HG03558 (cell line): ENCODE results near the gene DMD.
"Not testable (repeated sequence)": the region's sequence is repeated elsewhere in the genome, so short reads cannot be mapped to it uniquely, and the experiment has no call there.

Experiments
- ATAC-seq: cut with Tn5 transposase; IDR thresholded peaks from one replicate; pipeline ENCODE4 v1.9.1; 2021; ENCODE audit warnings: moderate number of reproducible peaks; ENCODE audit not compliant: unreplicated experiment; ENCODE audit errors: extremely low read depth

DMD gene

DNA sequence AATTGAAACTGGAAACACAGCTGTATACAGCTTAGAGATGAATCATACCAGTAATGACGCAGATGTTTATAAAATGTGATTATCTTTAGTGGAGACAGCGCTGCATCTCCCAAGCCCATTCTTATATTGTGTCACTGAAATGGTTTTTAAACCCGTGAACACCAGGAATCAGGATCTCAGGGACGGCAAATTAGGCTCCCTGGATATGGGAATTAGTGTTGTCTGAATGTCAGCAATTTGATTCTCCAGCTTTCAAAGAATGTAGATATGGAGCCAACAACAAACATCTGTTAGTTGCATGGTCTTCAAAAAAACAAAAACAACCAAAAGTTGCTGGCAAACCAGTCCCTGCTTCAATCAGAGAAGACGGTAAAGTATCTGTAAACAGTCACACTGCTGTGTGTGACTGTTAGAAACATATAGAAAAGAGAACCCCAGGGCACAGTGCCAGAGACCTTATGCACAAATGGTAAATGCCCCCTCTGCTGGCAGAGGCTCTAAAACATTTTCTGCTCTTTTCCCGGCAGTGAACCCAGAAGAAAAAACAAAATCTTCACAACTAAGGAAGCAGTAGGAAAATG lies 1787.7 kb downstream of the DMD start:
- ATAC-seq = no peak

- no peak for ATAC-seq
These were observed 1789.9 kb downstream of the DMD start for GRCh38 chrX:31421441-31421840.

DNA sequence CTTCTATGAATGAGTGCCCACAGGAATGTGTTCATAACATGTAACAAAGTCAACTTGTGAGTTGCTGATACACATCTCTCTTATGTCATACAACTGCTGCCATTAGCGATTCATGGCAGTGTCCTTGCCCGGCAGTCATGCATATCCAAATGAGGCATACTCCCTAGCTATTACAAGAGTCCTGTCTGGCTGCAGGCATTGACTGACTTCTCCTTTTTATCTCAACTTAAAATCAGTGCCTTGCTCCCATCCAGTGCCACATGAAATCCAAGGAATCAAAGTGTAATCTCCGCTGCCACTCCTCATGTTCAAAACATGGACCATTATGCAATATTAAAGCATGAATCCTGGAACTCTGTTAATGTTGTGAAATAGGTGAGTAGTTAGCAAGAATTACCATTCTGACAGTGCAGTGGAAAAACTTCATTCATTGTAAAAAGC lies 1790.6 kb downstream of the DMD start:
- ATAC-seq = no peak

DNA sequence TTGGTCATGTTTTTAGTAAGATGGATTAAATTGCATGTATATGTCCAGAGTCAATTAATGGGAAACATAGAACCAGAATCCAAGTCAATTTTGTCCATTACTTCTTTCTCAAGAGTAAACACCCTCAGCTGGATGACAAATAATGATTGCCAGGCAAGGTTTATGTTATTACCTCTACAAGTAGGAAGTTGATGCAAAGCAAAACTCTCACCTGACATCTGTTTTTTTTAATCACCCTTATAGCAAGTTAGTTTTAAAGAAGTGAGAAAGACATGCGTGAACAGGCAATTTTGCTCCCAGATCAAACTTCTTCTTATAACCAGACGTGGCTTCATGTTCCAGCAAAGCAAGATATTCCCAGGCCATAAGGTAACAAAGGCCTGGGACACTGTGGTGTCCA lies 1791.0 kb downstream of the DMD start:
- ATAC-seq = no peak

- ATAC-seq = no peak
These were observed 1814.2 kb downstream of the DMD start for GRCh38 chrX:31397119-31397518.

DNA sequence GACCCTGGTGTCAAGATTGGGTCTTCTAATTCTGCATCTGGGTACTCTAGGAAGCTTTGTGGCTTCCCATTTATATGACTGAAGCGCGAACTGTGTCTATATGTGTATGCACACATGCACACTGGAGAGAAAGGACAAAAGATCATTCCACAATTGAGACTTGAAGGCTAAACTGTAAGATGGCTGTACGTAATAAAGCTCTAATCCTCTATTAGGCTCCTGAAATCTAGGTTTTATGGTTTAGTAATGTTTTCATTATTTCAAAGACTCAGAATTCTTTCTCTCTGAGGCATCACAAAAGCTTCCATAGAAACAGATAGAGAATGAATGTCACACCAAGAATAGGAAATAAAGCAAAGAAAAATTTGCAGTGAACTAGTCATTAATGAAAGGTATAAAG lies 1818.8 kb downstream of the DMD start:
- ATAC-seq = no peak

GRCh38 chrX:31388946-31389345 lies 1822.4 kb downstream of the DMD start:
- no peak for ATAC-seq

GRCh38 chrX:31384471-31384870 lies 1826.9 kb downstream of the DMD start:
- no peak for ATAC-seq

GRCh38 chrX:31383991-31384390 lies 1827.4 kb downstream of the DMD start:
- no peak for ATAC-seq

GRCh38 chrX:31378973-31379372 lies 1832.4 kb downstream of the DMD start:
- ATAC-seq = not testable (repeated sequence)

- ATAC-seq = not testable (repeated sequence)
These were observed 1833.5 kb downstream of the DMD start for GRCh38 chrX:31377821-31378220.

GRCh38 chrX:31376408-31377022 lies 1834.8 kb downstream of the DMD start:
- ATAC-seq = no peak

DNA sequence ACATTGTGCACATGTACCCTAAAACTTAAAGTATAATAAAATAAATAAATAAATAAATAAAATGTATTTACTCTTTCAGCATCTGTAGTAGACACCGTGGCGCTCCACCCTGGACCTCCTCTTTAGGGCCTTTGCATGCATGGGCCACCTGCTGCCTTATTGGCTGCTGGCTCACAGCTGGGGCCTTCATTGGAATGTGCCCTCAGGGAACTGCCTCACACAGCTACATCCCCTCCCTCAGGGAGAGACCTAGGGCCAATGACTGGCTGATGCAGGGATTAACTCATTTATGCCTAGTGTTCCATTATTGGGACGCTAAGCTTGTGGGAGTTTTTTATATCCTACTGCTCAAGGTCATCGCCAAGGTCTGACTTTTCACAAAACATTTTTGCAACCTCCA lies 1836.6 kb downstream of the DMD start:
- no peak for ATAC-seq

GRCh38 chrX:31371956-31372355 lies 1839.4 kb downstream of the DMD start:
- no peak for ATAC-seq

DNA sequence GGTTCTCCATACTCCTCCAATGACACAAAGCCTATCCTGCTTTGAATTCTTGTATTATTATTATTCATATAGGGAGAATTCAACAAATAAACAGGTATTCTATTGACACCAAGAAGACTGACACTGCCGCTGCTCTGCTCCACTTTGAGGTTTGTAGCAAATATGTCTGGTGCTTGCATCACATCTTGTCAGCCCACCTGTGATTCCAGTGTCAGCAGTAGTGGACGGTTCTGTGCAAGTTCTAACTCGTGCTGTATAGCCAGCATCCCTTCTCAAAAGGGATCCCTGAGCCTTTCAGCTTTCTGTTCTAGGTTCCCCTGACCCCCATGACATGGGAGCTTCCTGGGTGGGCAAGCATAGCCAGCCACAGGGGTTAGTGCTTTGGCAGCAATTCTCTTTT lies 1843.5 kb downstream of the DMD start:
- no peak for ATAC-seq

GRCh38 chrX:31366041-31366440 lies 1845.3 kb downstream of the DMD start:
- ATAC-seq = no peak

- no peak for ATAC-seq
These were observed 1854.8 kb downstream of the DMD start for GRCh38 chrX:31356275-31357212.

DNA sequence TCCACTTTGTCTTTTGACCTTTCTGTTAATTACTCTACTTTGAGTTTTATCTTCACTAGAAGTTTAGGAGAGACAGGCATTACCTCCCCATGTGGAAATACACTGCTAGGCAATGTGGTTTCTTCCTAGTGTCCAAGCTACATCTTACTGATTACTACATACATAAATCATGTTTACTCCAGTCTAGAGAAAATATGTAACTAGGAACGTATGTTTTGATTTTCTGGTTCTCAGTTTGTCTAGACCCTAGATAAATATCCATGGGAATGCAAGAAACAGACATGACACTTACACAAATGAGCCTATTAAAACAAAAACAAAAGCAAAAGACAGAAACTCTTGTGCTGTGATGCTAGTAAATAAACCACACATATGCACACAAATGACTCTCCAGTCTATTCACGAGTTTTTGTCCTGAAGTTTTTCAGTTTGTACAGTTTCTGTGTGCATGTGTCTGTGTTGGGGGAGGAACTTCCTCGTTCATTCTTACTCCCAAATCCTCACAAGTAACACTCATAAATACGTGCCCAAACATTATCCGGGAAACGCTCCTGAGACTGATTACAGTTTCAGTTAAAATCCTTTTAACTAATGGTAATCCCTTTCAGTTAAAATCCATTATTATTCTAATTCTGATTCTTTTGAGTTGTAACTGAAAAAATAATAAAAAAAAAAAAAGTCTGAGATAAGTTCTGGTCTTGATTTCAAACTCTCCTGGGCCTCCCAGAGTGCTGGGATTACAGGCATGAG lies 1856.0 kb downstream of the DMD start:
- no peak for ATAC-seq

DNA sequence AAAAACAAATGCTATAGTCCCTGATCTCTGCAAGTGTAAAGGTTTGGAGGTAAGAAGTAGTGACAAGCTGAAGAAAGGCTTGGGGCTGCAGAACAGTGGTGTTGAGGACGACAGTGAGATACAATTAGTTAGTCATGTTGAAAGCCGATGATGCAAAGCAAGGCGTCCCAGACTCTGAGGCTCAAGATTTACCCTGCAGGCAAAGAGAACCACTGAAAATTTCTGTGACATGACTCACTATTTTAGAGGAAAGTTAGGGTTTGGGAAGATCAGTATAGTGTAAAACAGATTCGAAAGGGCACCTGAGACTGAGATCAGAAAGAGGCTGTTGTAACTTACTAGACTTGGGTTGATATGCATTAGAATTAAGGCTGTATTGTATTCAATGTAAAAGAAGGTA lies 1858.3 kb downstream of the DMD start:
- ATAC-seq = no peak

GRCh38 chrX:31350808-31351074 lies 1860.6 kb downstream of the DMD start:
- ATAC-seq = no peak

- ATAC-seq = no peak
These were observed 1861.8 kb downstream of the DMD start for GRCh38 chrX:31349515-31349914.
